Mesenchymal stem cell (in vitro differentiated cells and primary cell): ENCODE measurements around the gene NDST1.

Source experiments
- DNase-seq: peaks from one replicate; pipeline ENCODE4 v3.0.0-alpha.2; 2013
- H2AFZ ChIP-seq: one replicate; pipeline ENCODE4 v1.6.1; 2013; ENCODE audit warnings: low read depth, mild to moderate bottlenecking, control low read depth, inconsistent platforms, low read length, moderate library complexity
- H2AK5ac ChIP-seq: 2 replicates; pipeline ENCODE4 v1.6.1; 2013; ENCODE audit warnings: low read length, moderate library complexity, mild to moderate bottlenecking, inconsistent platforms; ENCODE audit not compliant: severe bottlenecking
- H2BK120ac ChIP-seq: one replicate; pipeline ENCODE4 v1.6.1; 2013; ENCODE audit warnings: low read depth, mild to moderate bottlenecking, inconsistent platforms, low read length, moderate library complexity
- H2BK12ac ChIP-seq, 2 experiments: one replicate each; pipeline ENCODE4 v1.6.1; 2013; ENCODE audit warnings: inconsistent platforms in 2 of 2, low read length in 2 of 2, mild to moderate bottlenecking in 2 of 2, moderate library complexity in 2 of 2, control low read depth in 1 of 2
- H2BK15ac ChIP-seq: one replicate; pipeline ENCODE4 v1.6.1; 2013; ENCODE audit warnings: mild to moderate bottlenecking, low read depth, inconsistent platforms; ENCODE audit not compliant: poor library complexity, severe bottlenecking
- H2BK5ac ChIP-seq: 2 replicates; pipeline ENCODE4 v1.6.1; 2013; ENCODE audit warnings: low read depth, mild to moderate bottlenecking, low read length, control low read depth, inconsistent platforms; ENCODE audit not compliant: poor library complexity, severe bottlenecking
- H3K14ac ChIP-seq, 2 experiments: one replicate each; pipeline ENCODE4 v1.6.1; 2013; ENCODE audit warnings: inconsistent platforms in 2 of 2, low read length in 2 of 2, control low read depth in 1 of 2, mild to moderate bottlenecking in 1 of 2, moderate library complexity in 1 of 2
- H3K18ac ChIP-seq, 2 experiments: one replicate each; pipeline ENCODE4 v1.6.1; 2013; ENCODE audit warnings: inconsistent platforms in 2 of 2, low read length in 2 of 2, control low read depth in 1 of 2, low read depth in 1 of 2, mild to moderate bottlenecking in 1 of 2
- H3K23ac ChIP-seq, 2 experiments: one replicate each; pipeline ENCODE4 v1.6.1; 2013; ENCODE audit warnings: inconsistent platforms in 2 of 2, low read length in 2 of 2, mild to moderate bottlenecking in 2 of 2, moderate library complexity in 2 of 2, control low read depth in 1 of 2
- H3K27ac ChIP-seq: 2 replicates; pipeline ENCODE4 v1.5.1; 2013; ENCODE audit warnings: mild to moderate bottlenecking, moderate library complexity, low read length, control low read depth, inconsistent platforms; ENCODE audit not compliant: poor library complexity, severe bottlenecking
- H3K27me3 ChIP-seq, 2 experiments: 2 replicates each; pipeline versions ENCODE4 v1.6.1 to v1.7.0; 2013; ENCODE audit warnings: low read length in 2 of 2, mild to moderate bottlenecking in 2 of 2, moderate library complexity in 2 of 2, control low read depth in 1 of 2, inconsistent platforms in 1 of 2; ENCODE audit not compliant: control insufficient read depth in 1 of 2, insufficient read depth in 1 of 2
- H3K36me3 ChIP-seq, 2 experiments: 2 replicates each; pipeline versions ENCODE4 v1.6.1 to v1.7.0; 2013; ENCODE audit warnings: low read length in 2 of 2, control low read depth in 1 of 2, inconsistent platforms in 1 of 2, low read depth in 1 of 2, mild to moderate bottlenecking in 1 of 2; ENCODE audit not compliant: insufficient read depth in 2 of 2, control insufficient read depth in 1 of 2
- H3K4ac ChIP-seq, 2 experiments: one replicate each; pipeline ENCODE4 v1.6.1; 2013; ENCODE audit warnings: inconsistent platforms in 2 of 2, low read length in 2 of 2, mild to moderate bottlenecking in 2 of 2, moderate library complexity in 2 of 2, control low read depth in 1 of 2, low read depth in 1 of 2
- H3K4me1 ChIP-seq: 2 replicates; pipeline ENCODE4 v1.6.1; 2013; ENCODE audit warnings: low read depth, low read length, control low read depth; ENCODE audit not compliant: control insufficient read depth, insufficient read depth
- H3K4me2 ChIP-seq: 2 replicates; pipeline ENCODE4 v1.6.1; 2013; ENCODE audit warnings: low read length, mild to moderate bottlenecking, inconsistent platforms; ENCODE audit not compliant: poor library complexity, severe bottlenecking
- H3K4me3 ChIP-seq, 2 experiments: 2 replicates each; pipeline versions ENCODE4 v1.5.1 to v1.7.0; 2013; ENCODE audit warnings: low read length in 2 of 2, mild to moderate bottlenecking in 2 of 2, control low read depth in 1 of 2, low read depth in 1 of 2; ENCODE audit not compliant: insufficient read depth in 1 of 2
- H3K79me1 ChIP-seq: replicated peaks from 2 replicates; pipeline ENCODE4 v1.6.1; 2013; ENCODE audit warnings: mild to moderate bottlenecking, control low read depth, low read length, inconsistent platforms; ENCODE audit not compliant: poor library complexity, severe bottlenecking
- H3K9ac ChIP-seq: 2 replicates; pipeline ENCODE4 v1.7.0; 2013; ENCODE audit warnings: mild to moderate bottlenecking, low read length, moderate library complexity
- H3K9me3 ChIP-seq: 2 replicates; pipeline ENCODE4 v1.7.0; 2013; ENCODE audit warnings: mild to moderate bottlenecking, low read length; ENCODE audit not compliant: control insufficient read depth
- H4K8ac ChIP-seq: one replicate; pipeline ENCODE4 v1.6.1; 2013; ENCODE audit warnings: inconsistent platforms, mild to moderate bottlenecking, low read length, moderate library complexity
- H4K91ac ChIP-seq: one replicate; pipeline ENCODE4 v1.6.1; 2013; ENCODE audit warnings: mild to moderate bottlenecking, low read length, inconsistent platforms
- WGBS: methylation state at CpG from one replicate; pipeline ENCODE4 v1.1.7; 2013; ENCODE audit warnings: mixed read lengths; 5-methylcytosine and 5-hydroxymethylcytosine counted together

The NDST1 gene

GRCh38 chr5:150587856-150588595, 80.1 kb downstream of the NDST1 start:
- 89% methylated on average over 6 of the region's 6 CpGs for WGBS
- H3K4me3 ChIP-seq, result no peak overlapping the region
- no peaks in the 10 kb centered on the region for H3K36me3 ChIP-seq

GRCh38 chr5:150588596-150588890, 80.6 kb downstream of the NDST1 start:
- Histone ChIP-seq H4K8ac (no peak overlapping the region), H3K14ac (no peak overlapping the region), H3K4me3 (no peak overlapping the region), H3K9ac (no peak overlapping the region), H3K79me1 (no peaks in the 10 kb centered on the region), H2BK120ac (no peak overlapping the region), H4K91ac (no peak overlapping the region), H3K27ac (no peak overlapping the region), H3K18ac (no peak overlapping the region), H3K4me2 (no peak overlapping the region), H2AK5ac (no peak overlapping the region), H3K4ac (no peak overlapping the region), H2BK5ac (no peak overlapping the region), H3K36me3 (no peaks in the 10 kb centered on the region), H3K9me3 (no peaks in the 10 kb centered on the region), H3K4me1 (peaks cover 10% of the 10 kb centered on the region), H2BK12ac (no peak overlapping the region), H3K27me3 (peaks cover 6 to 59% of the 10 kb centered on the region in 2 experiments), H3K23ac (no peak overlapping the region), H2AFZ (no peak overlapping the region), H2BK15ac (no peak overlapping the region)
- WGBS, result 100% methylated on average over 1 of the region's 1 CpG
- no peak for DNase-seq

More at GRCh38 chr5:150587856-150588595, 80.1 kb downstream of the NDST1 start:
- Histone ChIP-seq H3K4me2 (no peak overlapping the region), H3K4me1 (peaks cover 11% of the 10 kb centered on the region), H4K91ac (no peak overlapping the region), H3K23ac (no peak overlapping the region), H3K27ac (no peak overlapping the region), H2BK15ac (peak overlapping the region; percentile 49), H2AK5ac (no peak overlapping the region), H2BK120ac (no peak overlapping the region), H2BK5ac (no peak overlapping the region), H3K9ac (no peak overlapping the region), H4K8ac (no peak overlapping the region), H3K79me1 (no peaks in the 10 kb centered on the region), H2AFZ (no peak overlapping the region), H3K18ac (no peak overlapping the region), H3K9me3 (no peaks in the 10 kb centered on the region), H3K14ac (no peak overlapping the region), H3K4ac (no peak overlapping the region), H3K27me3 (peaks cover 6 to 60% of the 10 kb centered on the region in 2 experiments), H2BK12ac (no peak overlapping the region)
- no peak for DNase-seq

GRCh38 chr5:150589862-150590601, 82.1 kb downstream of the NDST1 start:
- no peak overlapping the region for H3K18ac ChIP-seq
- H3K23ac ChIP-seq, result no peak overlapping the region
- no peak overlapping the region for H2BK15ac ChIP-seq
- H3K79me1 ChIP-seq, result no peaks in the 10 kb centered on the region
- H3K27me3 ChIP-seq, result peaks cover 6 to 52% of the 10 kb centered on the region in 2 experiments
- H3K27ac ChIP-seq, result no peak overlapping the region
- no peak overlapping the region for H3K4me2 ChIP-seq
- H3K4ac ChIP-seq, result peak overlapping the region in 1 of 2 experiments; percentile 13
- H2AK5ac ChIP-seq, result no peak overlapping the region
- no peak overlapping the region for H2AFZ ChIP-seq
- peak overlapping the region; percentile 42 for H2BK120ac ChIP-seq
- H2BK5ac ChIP-seq, result no peak overlapping the region
- H3K9me3 ChIP-seq, result no peaks in the 10 kb centered on the region
- peak; percentile 42 for DNase-seq
- WGBS, result 64% methylated on average over 12 of the region's 12 CpGs
- H2BK12ac ChIP-seq, result no peak overlapping the region
- H4K8ac ChIP-seq, result peak overlapping the region; percentile 19
- H3K4me1 ChIP-seq, result peaks cover 5% of the 10 kb centered on the region
- no peak overlapping the region for H4K91ac ChIP-seq
- H3K36me3 ChIP-seq, result no peaks in the 10 kb centered on the region
- H3K4me3 ChIP-seq, result no peak overlapping the region
- H3K14ac ChIP-seq, result no peak overlapping the region
- no peak overlapping the region for H3K9ac ChIP-seq

GRCh38 chr5:150590979-150591695, 83.2 kb downstream of the NDST1 start:
- no peak for DNase-seq
- Histone ChIP-seq H3K4me2 (no peak overlapping the region), H2BK5ac (no peak overlapping the region), H4K8ac (peak overlapping the region; percentile 92), H3K4ac (no peak overlapping the region), H3K4me1 (peaks cover 5% of the 10 kb centered on the region), H3K23ac (no peak overlapping the region), H3K36me3 (no peaks in the 10 kb centered on the region), H3K79me1 (no peaks in the 10 kb centered on the region), H2AFZ (no peak overlapping the region), H3K4me3 (no peak overlapping the region), H2BK15ac (peak overlapping the region; percentile 4), H3K18ac (peak overlapping the region in 1 of 2 experiments; percentile 61), H2BK12ac (no peak overlapping the region), H3K27ac (no peak overlapping the region), H3K27me3 (peaks cover 6 to 44% of the 10 kb centered on the region in 2 experiments), H3K14ac (no peak overlapping the region), H3K9ac (no peak overlapping the region), H2AK5ac (no peak overlapping the region), H2BK120ac (no peak overlapping the region), H3K9me3 (no peaks in the 10 kb centered on the region), H4K91ac (no peak overlapping the region)
- WGBS, result 21% methylated on average over 10 of the region's 12 CpGs
